Adrenal gland (tissue), 5 donors: Measurements from ENCODE around the gene CDH4.

ENCODE experiments used
- POLR2A ChIP-seq, 2 donors: fragments of 450-650 bp; IDR thresholded peaks; one replicate each; pipeline ENCODE4 v1.6.1; 2017; ENCODE audit warnings: antibody characterized with exemption in 2 of 2, mild to moderate bottlenecking in 2 of 2, moderate library complexity in 1 of 2
- TF ChIP-seq, protein P1 (sequence below), 6 experiments: fragments of 450-650 bp in 4 of 6; fragments of 200-600 bp in 2 of 6; sonication (generic) in 1 of 6; IDR thresholded peaks; 1 replicate in 5 of 6; 2 replicates in 1 of 6; pipeline versions ENCODE4 v1.5.1 to v1.8.0; 2016 to 2021; ENCODE audit warnings: antibody characterized with exemption in 6 of 6, mild to moderate bottlenecking in 2 of 6, moderate library complexity in 1 of 6
- donor health status: DM: no; HTN: no; CAD: no.

DNA sequence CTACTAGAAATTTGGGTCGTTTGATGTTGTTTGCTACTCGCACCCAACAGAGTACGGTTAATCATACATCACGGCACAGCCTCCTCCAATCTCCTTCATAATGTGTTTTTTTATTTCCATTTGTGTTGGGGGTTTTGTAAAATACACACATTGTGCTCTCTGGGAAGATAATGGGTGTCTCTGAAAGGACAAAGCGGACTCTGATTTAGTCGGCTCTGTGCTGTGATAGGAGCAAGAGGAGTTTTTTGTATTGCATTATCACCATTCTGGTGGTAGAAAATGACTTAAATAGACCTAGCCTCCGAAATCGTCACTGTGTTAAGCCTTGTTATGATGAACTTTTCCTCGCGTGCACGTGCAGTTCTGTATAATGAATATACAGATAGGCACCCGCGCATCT lies 196.3 kb downstream of the CDH4 start:
- TF ChIP-seq, protein P1, sequence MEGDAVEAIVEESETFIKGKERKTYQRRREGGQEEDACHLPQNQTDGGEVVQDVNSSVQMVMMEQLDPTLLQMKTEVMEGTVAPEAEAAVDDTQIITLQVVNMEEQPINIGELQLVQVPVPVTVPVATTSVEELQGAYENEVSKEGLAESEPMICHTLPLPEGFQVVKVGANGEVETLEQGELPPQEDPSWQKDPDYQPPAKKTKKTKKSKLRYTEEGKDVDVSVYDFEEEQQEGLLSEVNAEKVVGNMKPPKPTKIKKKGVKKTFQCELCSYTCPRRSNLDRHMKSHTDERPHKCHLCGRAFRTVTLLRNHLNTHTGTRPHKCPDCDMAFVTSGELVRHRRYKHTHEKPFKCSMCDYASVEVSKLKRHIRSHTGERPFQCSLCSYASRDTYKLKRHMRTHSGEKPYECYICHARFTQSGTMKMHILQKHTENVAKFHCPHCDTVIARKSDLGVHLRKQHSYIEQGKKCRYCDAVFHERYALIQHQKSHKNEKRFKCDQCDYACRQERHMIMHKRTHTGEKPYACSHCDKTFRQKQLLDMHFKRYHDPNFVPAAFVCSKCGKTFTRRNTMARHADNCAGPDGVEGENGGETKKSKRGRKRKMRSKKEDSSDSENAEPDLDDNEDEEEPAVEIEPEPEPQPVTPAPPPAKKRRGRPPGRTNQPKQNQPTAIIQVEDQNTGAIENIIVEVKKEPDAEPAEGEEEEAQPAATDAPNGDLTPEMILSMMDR (IDR thresholded peaks at IDR 0.05): no peak
- TF ChIP-seq POLR2A (IDR thresholded peaks at IDR 0.05): no peak
